SW 1271 (cell line): ENCODE results near the gene LGALSL.

Experiments
- DNase-seq, 2 experiments: peaks; one replicate each; lab custom pipeline; 2025; lab: John Stamatoyannopoulos, UW

The LGALSL gene

GRCh38 chr2:64471600-64471999 lies 17.6 kb downstream of the LGALSL start:
- DNase-seq = no peak

DNA sequence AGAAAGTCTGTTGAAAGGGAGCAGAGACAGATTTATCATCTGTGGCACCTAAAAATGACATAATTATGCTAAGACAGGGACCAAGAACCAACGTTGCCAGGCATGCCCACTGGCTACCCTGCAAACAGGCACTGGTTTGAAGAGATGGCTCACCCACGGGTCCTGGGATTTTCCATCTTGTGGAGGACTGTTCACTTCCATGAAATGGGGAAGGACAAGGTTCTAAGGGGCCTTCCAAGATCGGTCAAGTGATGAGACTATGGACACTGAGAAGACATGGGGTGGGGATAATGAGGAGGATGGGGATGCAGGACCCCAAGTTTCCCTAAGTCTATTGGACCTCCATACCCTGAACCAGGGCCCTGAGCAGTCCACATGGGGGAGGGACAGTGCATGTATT lies 18.9 kb downstream of the LGALSL start:
- no peak for DNase-seq

GRCh38 chr2:64474121-64474571 lies 20.2 kb downstream of the LGALSL start:
- no peak for DNase-seq

DNA sequence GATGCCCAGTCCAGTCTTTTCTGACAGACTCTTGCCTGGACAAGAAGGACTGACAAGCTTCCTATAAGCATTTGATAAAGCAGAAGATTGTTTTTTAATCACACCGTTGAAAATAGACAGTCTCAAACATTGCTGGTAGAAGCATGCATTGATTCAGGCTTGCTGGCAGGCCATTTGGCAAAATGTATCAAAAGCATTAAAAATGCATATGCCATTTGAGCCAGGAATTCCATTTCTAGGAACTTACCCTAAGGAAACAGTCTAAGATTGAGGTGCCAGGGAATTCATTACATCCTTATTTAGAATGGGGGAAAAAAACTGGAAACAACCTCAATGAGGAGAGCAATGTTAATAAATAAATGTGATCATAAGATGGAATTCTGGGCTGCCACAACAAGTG lies 20.7 kb downstream of the LGALSL start:
- no peak for DNase-seq

GRCh38 chr2:64477037-64477436 lies 23.1 kb downstream of the LGALSL start:
- DNase-seq = no peak

- no peak for DNase-seq
These were observed 24.0 kb downstream of the LGALSL start for GRCh38 chr2:64477979-64478378.

DNA sequence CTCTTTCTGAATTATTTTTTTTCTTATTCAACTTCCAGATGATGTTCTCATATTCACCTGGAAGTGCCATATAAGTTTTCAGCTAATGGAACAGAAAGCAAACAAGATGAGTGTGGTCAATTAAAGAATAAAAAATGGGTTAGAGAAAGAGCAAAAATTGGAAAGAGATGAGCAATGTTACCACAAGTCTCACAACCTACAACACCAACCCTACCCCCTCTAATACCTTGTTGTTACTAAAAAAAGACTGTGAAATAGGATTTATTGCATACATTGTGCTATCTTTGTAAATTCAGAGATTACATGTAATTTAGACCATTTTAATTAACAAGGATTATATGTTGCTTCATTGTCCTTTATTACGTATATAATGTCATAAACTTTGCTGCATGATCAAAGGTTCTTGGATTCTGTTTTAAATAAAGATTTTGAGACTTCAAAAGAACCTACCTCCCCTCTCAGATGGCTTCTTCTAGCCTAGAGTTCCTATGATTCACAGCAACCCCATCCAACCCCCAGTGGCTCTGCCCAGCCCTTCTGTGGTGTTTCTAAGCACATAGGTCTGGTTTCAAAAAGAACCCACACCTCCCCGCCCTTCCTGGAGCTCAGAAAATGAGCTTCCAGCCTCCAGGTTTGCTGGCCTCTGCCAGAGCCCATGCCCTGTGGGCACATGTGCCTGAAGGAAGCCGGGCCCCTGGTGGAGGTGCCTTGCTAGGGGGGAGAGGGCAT lies 24.7 kb downstream of the LGALSL start:
- no peak for DNase-seq

GRCh38 chr2:64479259-64480117 lies 25.5 kb downstream of the LGALSL start:
- DNase-seq = no peak

DNA sequence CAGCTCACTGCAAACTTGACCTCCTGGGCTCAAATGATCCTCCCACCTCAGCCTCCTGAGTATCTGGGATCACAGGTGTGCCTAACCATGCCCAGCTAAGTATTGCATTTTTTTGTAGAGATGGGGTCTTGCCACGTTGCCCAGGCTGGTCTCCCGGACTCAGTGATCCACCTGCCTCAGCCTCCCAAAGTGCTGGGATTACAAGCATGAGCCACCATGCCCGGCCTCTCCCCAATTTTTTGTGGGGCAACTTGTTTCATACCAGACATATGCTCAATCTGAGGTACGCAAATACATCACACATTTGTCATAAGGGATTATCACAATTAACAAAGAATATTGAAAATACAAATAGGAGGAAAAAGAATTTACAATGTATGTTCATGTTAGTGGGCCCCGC lies 27.7 kb downstream of the LGALSL start:
- DNase-seq = no peak

GRCh38 chr2:64482243-64482642 lies 28.3 kb downstream of the LGALSL start:
- DNase-seq = no peak

- DNase-seq = peak in 1 of 2 experiments; percentile 3
These were observed 29.0 kb downstream of the LGALSL start for GRCh38 chr2:64482765-64483504.

- no peak for DNase-seq
These were observed 31.4 kb downstream of the LGALSL start for GRCh38 chr2:64485331-64485730.

DNA sequence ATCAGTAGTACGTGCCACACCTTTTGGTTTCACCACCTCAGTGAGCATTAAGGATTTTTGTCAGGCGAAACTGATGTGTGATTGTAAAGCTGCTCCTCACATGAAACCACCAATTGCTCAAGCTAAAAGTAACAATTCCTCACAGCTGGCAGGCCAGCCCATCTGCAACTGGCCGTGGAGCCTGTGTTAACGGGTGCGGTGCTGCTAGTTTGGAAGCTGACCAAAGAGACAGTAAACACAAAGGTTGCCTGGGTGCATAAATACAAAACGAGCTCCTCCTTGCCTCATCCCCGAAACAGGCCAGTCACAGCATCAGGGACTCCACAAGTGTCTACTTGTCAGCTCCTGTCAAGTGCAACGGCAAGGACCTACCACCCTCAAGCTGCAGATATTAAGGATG lies 32.0 kb downstream of the LGALSL start:
- no peak for DNase-seq

GRCh38 chr2:64487256-64488049 lies 33.5 kb downstream of the LGALSL start:
- no peak for DNase-seq

GRCh38 chr2:64488050-64488974 lies 34.4 kb downstream of the LGALSL start:
- DNase-seq = peak; percentile 5 to 50

- no peak for DNase-seq
These were observed 35.3 kb downstream of the LGALSL start for GRCh38 chr2:64489081-64489751.

DNA sequence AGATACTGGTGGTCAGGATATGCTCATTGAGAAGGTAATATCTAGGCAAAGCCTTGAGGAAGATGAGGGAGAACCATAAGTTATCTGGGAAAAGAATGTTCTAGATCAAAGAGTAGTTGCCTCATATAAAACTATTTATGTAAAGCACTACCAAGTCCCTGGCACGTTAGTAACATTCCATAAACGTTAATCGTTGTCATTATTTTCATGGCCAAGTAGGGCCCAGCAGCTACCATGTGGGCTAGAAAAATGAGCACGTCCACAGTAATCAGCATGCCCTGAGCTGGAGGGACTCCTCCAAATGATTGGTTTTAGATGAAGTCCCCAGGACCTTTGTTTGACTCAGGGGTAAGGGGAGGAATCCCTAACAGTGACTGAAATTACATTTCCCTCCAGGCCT lies 37.5 kb downstream of the LGALSL start:
- DNase-seq = no peak

GRCh38 chr2:64492272-64492671 lies 38.3 kb downstream of the LGALSL start:
- no peak for DNase-seq

DNA sequence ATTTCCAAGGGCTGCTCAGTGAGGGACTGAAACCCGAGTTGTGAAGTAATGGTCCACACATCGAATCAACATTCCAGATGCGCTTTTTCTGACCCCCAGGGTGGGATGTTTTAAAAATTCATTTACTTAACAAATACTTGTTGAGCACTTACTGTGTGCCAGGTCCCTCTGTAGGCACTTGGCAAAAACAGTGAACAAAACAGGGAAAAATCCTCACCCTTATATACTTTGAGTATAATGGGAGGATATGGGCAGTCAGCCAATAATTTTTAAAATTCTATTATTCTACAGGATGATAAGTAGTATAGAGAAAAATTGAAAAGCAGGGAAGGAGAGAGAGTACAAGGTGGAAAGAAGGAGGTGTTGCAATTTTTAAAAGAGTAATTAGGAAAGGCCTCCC lies 38.9 kb downstream of the LGALSL start:
- DNase-seq = no peak

DNA sequence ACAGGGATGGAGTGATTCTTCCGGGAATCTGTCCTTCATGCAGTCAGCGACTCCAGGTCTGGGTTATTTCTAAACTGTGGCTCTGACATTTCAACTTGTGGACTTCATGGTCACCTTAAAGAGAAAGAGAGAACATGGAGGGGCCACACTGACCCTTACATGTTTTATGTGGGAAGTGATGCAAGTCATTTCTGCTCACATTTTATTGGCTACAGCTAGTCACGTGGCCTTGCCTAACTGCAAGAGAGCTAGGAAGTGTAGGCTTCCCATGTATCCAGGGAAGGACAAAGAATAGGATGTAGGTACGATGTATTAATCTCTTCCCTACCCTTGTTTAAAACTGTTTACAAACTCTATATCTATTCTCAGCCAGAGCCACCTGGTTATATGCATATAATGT lies 39.8 kb downstream of the LGALSL start:
- no peak for DNase-seq
